Activated naive CD4-positive, alpha-beta T cell treated with anti-CD3 and anti-CD28 coated beads, Interleukin-2, amount 50 U/mL, for 72 hours (primary cell): ENCODE results near the gene CD3E. TPM values are rescaled to one million over a fixed set of nuclear protein-coding genes. Genes with fewer than 3 reads are reported as not detected.
A peak's percentile ranks its signal among the peaks of the same experiment; 100 is the strongest.
"Not testable (repeated sequence)": the region's sequence is repeated elsewhere in the genome, so short reads cannot be mapped to it uniquely, and the experiment has no call there.

ENCODE experiments used
- ATAC-seq, 2 donors: fragments of 150-1000 bp; cut with Tn5 transposase; 2 replicates each; pipeline ENCODE4 v1.10.0; 2021; ENCODE audit warnings: mild to moderate bottlenecking in 2 of 2, moderate library complexity in 2 of 2
- DNase-seq, 2 donors: peaks; one replicate each; pipeline ENCODE4 v3.0.0; 2021 to 2022; ENCODE audit warnings: low spot score in 2 of 2
- H3K27ac Mint-ChIP-seq, 2 donors: one replicate each; pipeline ENCODE4 v1.8.0; 2022; ENCODE audit warnings: mild to moderate bottlenecking in 2 of 2, mixed read lengths in 2 of 2
- H3K36me3 Mint-ChIP-seq, 2 donors: one replicate each; pipeline ENCODE4 v1.8.0; 2022; ENCODE audit warnings: mixed read lengths in 2 of 2
- H3K9me3 Mint-ChIP-seq, 2 donors: one replicate each; pipeline ENCODE4 v1.8.0; 2022; ENCODE audit warnings: mixed read lengths in 2 of 2
- total RNA-seq, 2 donors: library from RNA; stranded (reverse); gene quantifications; one replicate each; pipeline ENCODE4 v1.2.3, GENCODE V29; 2022

Gene CD3E
- total RNA-seq, 2 donors from 2014 or later: 371 to 455 TPM

- H3K36me3 Mint-ChIP-seq: peaks cover 0 to 6% of the 10 kb centered on the region in 2 donors
- no peaks in the 10 kb centered on the region for H3K9me3 Mint-ChIP-seq
- H3K27ac Mint-ChIP-seq: peak overlapping the region; percentile 47 to 75
- DNase-seq (no peak), ATAC-seq (no peak)
Measured at GRCh38 chr11:118283037-118283636, 21.4 kb upstream of the CD3E start.

- Mint-ChIP-seq H3K9me3 (no peaks in the 10 kb centered on the region), H3K36me3 (peaks cover 0 to 6% of the 10 kb centered on the region in 2 donors), H3K27ac (peak overlapping the region; percentile 51 to 75)
- DNase-seq (peak in 1 of 2 donors; percentile 35), ATAC-seq (peak; percentile 73 to 86)
Measured at GRCh38 chr11:118283756-118284350, 20.7 kb upstream of the CD3E start.

GRCh38 chr11:118286545-118286944, 18.0 kb upstream of the CD3E start:
- H3K9me3 Mint-ChIP-seq: peaks cover 0 to 4% of the 10 kb centered on the region in 2 donors
- H3K27ac Mint-ChIP-seq: no peak overlapping the region
- ATAC-seq: no peak
- no peak for DNase-seq
- H3K36me3 Mint-ChIP-seq: peaks cover 0 to 11% of the 10 kb centered on the region in 2 donors

GRCh38 chr11:118287006-118287405, 17.5 kb upstream of the CD3E start:
- H3K27ac Mint-ChIP-seq: no peak overlapping the region
- ATAC-seq: peak in 1 of 2 donors; percentile 34
- no peak for DNase-seq
- H3K9me3 Mint-ChIP-seq: peaks cover 0 to 4% of the 10 kb centered on the region in 2 donors
- H3K36me3 Mint-ChIP-seq: peaks cover 0 to 11% of the 10 kb centered on the region in 2 donors

- peak overlapping the region in 1 of 2 donors; percentile 24 for H3K27ac Mint-ChIP-seq
- ATAC-seq: no peak
- peaks cover 0 to 6% of the 10 kb centered on the region in 2 donors for H3K36me3 Mint-ChIP-seq
- peaks cover 0 to 4% of the 10 kb centered on the region in 2 donors for H3K9me3 Mint-ChIP-seq
- no peak for DNase-seq
Measured at GRCh38 chr11:118289401-118289800, 15.1 kb upstream of the CD3E start.

GRCh38 chr11:118290923-118291322, 13.6 kb upstream of the CD3E start:
- H3K36me3 Mint-ChIP-seq: peaks cover 0 to 6% of the 10 kb centered on the region in 2 donors
- DNase-seq (no peak), ATAC-seq (peak; percentile 78 to 88)
- peaks cover 0 to 4% of the 10 kb centered on the region in 2 donors for H3K9me3 Mint-ChIP-seq
- peak overlapping the region in 1 of 2 donors; percentile 36 for H3K27ac Mint-ChIP-seq

- peaks cover 0 to 6% of the 10 kb centered on the region in 2 donors for H3K36me3 Mint-ChIP-seq
- H3K9me3 Mint-ChIP-seq: peaks cover 0 to 4% of the 10 kb centered on the region in 2 donors
- DNase-seq (no peak), ATAC-seq (no peak)
- no peak overlapping the region for H3K27ac Mint-ChIP-seq
Measured at GRCh38 chr11:118291477-118292135, 12.9 kb upstream of the CD3E start.

GRCh38 chr11:118294053-118294452, 10.5 kb upstream of the CD3E start:
- DNase-seq: no peak
- Mint-ChIP-seq H3K36me3 (peaks cover 0 to 6% of the 10 kb centered on the region in 2 donors), H3K27ac (no peak overlapping the region), H3K9me3 (peaks cover 0 to 4% of the 10 kb centered on the region in 2 donors)
- ATAC-seq: no peak

- Mint-ChIP-seq H3K9me3 (no peaks in the 10 kb centered on the region), H3K36me3 (no peaks in the 10 kb centered on the region), H3K27ac (peak overlapping the region in 1 of 2 donors; percentile 68)
- DNase-seq: no peak
- ATAC-seq: peak in 1 of 2 donors; percentile 17
Measured at GRCh38 chr11:118295199-118295598, 9.3 kb upstream of the CD3E start.

GRCh38 chr11:118295815-118296454, 8.6 kb upstream of the CD3E start:
- ATAC-seq (peak; percentile 69 to 84), DNase-seq (no peak)
- peak overlapping the region; percentile 44 to 68 for H3K27ac Mint-ChIP-seq
- H3K9me3 Mint-ChIP-seq: no peaks in the 10 kb centered on the region
- no peaks in the 10 kb centered on the region for H3K36me3 Mint-ChIP-seq

- ATAC-seq (no peak), DNase-seq (no peak)
- no peak overlapping the region for H3K27ac Mint-ChIP-seq
- H3K9me3 Mint-ChIP-seq: no peaks in the 10 kb centered on the region
- peaks cover 19 to 20% of the 10 kb centered on the region in 2 donors for H3K36me3 Mint-ChIP-seq
Measured at GRCh38 chr11:118301600-118302195, 2.8 kb upstream of the CD3E start.

- Mint-ChIP-seq H3K36me3 (peaks cover 41 to 45% of the 10 kb centered on the region in 2 donors), H3K9me3 (no peaks in the 10 kb centered on the region), H3K27ac (peak overlapping the region; percentile 97 to 100)
- no peak for DNase-seq
- ATAC-seq: peak; percentile 15 to 50
Measured at GRCh38 chr11:118304227-118304567, 333 bp upstream of the CD3E start.

GRCh38 chr11:118305726-118306125, 1.2 kb downstream of the CD3E start:
- Mint-ChIP-seq H3K9me3 (no peaks in the 10 kb centered on the region), H3K27ac (peak overlapping the region; percentile 97 to 100), H3K36me3 (peaks cover 42 to 60% of the 10 kb centered on the region in 2 donors)
- peak in 1 of 2 donors; percentile 17 for ATAC-seq
- DNase-seq: no peak

GRCh38 chr11:118306556-118306955, 2.0 kb downstream of the CD3E start:
- DNase-seq: peak; percentile 44 to 68
- peak; percentile 70 to 78 for ATAC-seq
- H3K9me3 Mint-ChIP-seq: no peaks in the 10 kb centered on the region
- peaks cover 47 to 66% of the 10 kb centered on the region in 2 donors for H3K36me3 Mint-ChIP-seq
- peak overlapping the region; percentile 92 to 97 for H3K27ac Mint-ChIP-seq

- ATAC-seq: peak; percentile 9 to 49
- H3K9me3 Mint-ChIP-seq, DNase-seq: not testable (repeated sequence)
- peaks cover 64 to 74% of the 10 kb centered on the region in 2 donors for H3K36me3 Mint-ChIP-seq
- peak overlapping the region; percentile 7 to 77 for H3K27ac Mint-ChIP-seq
Measured at GRCh38 chr11:118308995-118309528, 4.5 kb downstream of the CD3E start.

GRCh38 chr11:118310271-118310670, 5.7 kb downstream of the CD3E start:
- peak overlapping the region in 1 of 2 donors; percentile 82 for H3K27ac Mint-ChIP-seq
- no peaks in the 10 kb centered on the region for H3K9me3 Mint-ChIP-seq
- DNase-seq: no peak
- peaks cover 58 to 67% of the 10 kb centered on the region in 2 donors for H3K36me3 Mint-ChIP-seq
- ATAC-seq: no peak
